ENCODE results near the gene PDX1.

PDX1 gene

GRCh38 chr13:27970382-27971235 lies 50.8 kb downstream of the PDX1 start:
- no peak for DNase-seq

- DNase-seq, result no peak
These were observed 51.4 kb downstream of the PDX1 start for GRCh38 chr13:27971236-27971645.

- DNase-seq, result no peak
These were observed 52.1 kb downstream of the PDX1 start for GRCh38 chr13:27971776-27972477.

- DNase-seq, result no peak
These were observed 52.6 kb downstream of the PDX1 start for GRCh38 chr13:27972478-27972820.

GRCh38 chr13:27973291-27973690 lies 53.5 kb downstream of the PDX1 start:
- no peak for DNase-seq

- no peak for DNase-seq
These were observed 54.3 kb downstream of the PDX1 start for GRCh38 chr13:27973961-27974662.

Measured in NCI-H2029 treated with DMSO at 0.1 percent for 48 hours (cell line).